HG02623 (cell line): ENCODE results near the gene EIF4H.
"Not testable (repeated sequence)": the region's sequence is repeated elsewhere in the genome, so short reads cannot be mapped to it uniquely, and the experiment has no call there.

Experiments used
- ATAC-seq: cut with Tn5 transposase; IDR thresholded peaks from one replicate; pipeline ENCODE4 v1.9.1; 2021; ENCODE audit warnings: moderate library complexity; ENCODE audit not compliant: unreplicated experiment

The EIF4H gene

DNA sequence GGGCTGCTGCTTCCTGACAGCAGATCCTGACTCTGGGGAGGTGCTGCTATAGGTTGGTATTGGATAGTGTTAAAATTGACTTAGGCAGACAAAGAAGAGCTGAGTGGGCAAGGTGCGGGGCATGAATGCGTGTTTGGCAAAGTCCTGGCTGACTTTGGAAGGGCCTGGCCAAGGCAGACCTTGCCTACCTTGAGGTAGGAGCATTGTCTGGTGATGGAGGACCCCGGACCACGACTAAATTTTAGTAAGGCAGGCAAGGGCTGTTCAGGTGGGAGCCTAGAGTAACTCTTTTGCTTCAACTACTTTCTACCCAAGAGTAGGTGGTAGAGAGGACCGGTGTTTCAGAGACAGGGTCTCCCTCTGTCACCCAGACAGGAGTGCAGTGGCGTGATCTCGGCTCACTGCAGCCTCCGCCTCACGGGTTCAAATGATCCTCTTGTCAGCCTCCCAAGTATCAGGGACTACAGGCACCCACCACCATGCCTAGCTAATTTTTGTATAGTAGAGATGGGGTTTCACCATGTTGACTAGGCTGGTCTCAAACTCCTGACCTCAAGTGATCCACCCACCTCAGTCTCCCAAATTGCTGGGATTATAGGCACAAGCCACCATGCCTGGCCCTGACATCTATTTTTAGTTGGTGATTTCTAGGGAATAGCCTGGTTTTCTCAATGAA is 23.4 kb downstream of the EIF4H start:
- no peak for ATAC-seq

DNA sequence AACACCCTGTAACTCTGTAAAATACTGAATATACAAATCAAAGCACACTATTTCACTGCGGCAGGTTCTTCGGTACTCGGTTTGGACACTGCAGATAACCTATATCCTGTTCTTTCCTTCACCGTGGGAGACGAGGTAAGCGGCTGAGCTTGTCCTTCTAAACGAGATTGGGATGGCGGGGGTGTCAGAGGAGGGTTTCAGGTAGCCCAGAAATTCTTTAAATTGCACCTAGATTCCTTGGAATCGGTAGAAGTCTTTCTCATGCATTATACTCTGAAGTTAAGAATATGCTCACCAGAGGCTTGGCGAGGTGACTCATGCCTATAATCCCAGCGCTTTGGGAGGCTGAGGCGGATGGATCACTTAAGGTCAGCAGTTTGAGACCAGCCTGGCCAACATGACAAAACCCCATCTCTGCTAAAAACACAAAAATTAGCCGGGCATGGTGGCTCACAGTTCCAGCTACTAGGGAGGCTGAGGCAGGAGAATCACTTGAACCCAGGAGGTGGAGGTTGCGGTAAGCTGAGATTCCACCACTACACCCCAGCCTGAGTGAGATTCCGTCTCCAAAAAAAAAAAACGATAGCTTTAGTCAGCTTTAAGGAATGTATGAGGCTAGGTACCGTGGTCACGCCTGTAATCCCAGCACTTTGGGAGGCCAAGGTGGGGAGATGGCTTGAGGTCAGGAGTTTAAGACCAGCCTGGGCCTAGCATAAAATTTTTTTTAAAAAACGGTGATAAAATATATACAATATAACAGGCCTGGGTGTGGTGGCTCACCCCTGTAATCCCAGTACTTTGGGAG is 25.6 kb downstream of the EIF4H start:
- ATAC-seq = no peak

DNA sequence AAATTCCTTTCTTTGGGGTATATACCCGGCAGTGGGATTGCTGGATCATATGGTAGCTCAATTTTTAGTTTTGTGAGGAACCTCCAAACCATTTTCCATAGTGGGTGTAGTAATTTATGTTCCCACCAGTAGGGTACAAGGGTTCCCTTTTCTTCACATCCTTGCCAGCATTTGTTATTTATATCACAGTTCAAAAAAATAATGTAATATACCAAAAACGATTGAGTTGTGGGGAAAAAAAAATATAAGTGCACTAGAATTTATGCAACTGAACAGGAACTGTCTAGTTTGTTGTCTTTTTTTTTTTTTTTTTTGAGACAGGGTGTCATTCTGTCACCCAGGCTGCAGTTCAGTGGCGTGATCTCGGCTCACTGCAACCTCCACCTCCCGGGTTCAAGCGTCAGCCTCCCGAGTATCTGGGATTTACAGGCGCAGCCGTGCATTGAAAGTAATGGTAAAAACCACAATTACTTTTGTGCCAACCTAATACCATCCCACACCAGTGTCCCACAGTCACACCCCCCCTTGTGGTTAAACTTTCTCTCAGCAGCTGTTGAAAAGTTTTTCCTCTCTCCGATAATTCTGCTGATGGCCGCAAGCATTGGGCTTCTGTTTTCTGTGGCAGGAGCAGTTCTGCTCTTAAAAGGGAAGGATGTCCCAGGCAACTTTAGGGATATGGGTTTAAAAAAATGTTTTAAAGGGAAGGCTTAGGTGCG is 28.8 kb downstream of the EIF4H start:
- ATAC-seq = no peak

DNA sequence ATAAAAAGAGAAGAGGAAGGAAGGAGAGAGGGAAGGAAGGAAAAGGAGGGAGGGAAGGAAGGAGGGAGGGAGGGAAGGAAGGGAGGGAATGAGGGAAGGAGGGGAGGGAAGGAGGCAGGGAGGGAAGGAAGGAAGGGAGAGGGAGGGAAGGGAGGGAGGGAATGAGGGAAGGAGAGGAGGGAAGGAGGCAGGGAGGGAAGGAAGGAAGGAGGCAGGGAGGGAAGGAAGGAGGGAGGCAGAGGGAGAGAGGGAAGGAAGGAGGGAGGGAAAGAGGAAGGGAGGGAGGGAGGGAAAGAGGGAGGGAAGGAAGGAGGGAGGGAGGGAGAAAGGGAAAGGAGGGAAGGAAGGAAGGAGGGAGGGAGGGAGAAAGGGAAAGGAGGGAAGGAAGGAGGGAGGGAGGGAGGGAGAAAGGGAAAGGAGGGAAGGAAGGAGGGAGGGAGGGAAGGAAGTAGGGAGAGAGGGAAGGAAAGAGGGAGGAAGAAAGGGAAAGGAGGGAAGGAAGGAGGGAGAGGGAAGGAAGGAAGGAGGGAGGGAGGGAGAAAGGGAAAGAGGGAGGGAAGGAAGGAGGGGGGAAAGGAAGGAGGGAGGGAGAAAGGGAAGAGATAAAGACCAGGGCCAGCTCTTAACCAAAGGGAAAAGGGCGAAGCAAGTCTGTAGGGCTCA is 29.9 kb downstream of the EIF4H start:
- ATAC-seq = no peak

DNA sequence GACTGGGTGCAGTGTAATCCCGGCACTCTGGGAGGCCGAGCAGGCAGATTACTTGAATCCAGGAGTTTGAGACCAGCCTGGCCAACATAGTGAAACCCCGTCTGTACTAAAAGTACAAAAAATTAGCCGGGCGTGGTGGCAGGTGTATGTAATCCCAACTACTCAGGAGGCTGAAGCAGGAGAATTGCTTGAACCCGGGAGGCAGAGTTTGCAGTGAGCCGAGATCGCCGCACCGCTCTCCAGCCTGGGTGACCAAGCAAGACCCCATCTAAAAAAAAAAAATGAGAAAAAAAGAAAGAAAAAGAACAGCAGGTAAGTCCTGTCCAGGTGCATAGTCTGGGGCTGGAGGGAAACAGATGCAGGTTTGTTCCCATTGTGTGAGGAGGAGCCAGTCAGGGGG is 31.9 kb downstream of the EIF4H start:
- ATAC-seq = not testable (repeated sequence)

DNA sequence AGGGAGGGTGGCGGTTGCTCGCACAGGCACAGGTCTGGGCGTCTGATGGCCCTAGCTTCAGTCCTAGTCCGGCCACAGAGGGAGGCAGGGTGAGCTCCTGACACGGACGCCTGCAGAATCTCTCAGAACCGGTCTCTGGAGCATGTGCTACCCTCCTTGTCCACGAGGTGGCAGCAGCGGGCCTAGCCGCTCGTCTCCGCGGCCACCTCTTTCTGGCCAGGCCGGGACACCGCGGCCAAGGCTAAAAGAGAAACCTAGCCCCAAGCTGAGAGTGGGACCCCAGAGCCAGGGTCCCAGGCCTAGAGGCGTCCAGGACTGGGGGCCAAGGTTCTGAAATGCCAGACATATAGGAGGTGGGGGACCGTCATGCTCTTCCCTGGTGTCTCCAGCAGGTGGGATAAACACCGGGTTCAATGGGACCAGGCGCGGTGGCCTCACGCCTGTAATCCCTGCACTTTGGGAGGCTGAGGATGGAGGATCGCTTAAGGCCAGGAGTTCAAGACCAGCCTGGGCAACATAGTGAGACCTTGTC is 32.5 kb downstream of the EIF4H start:
- ATAC-seq = no peak

DNA sequence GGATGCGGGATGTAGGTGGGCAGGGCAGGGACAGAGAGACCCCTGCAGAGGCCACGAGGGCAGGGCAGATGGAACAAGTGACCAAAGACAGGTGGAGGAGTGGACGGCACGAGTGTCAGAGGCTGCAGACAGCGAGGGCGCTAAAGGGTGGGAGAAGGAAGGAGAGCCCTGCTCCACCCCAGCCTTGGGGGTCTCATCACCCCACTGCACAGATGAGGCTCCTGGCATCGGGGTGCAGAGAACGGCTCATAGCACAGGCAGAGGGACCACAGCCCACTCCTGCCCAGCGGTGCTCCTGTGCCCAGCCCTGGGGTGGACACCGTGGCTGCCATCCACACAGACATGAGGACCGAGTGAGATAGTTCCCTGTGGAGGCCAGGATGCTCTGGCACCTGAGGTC is 33.4 kb downstream of the EIF4H start:
- no peak for ATAC-seq

DNA sequence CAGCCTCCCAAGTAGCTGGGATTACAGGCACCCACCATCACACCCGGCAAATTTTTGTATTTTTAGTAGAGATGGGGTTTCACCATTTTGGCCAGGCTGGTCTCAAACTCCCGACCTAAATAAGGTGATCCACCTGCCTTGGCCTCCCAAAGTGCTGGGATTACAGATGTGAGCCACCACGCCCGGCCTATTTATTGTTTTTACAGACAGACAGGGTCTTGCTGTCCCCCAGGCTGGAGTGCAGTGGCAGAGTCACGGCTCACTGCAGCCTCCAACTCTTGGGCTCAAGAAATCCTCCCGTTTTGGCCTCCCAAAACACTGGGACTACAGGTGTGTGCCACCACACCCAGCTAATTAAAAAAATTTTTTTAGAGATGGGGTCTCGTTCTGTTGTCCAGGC is 34.1 kb downstream of the EIF4H start:
- ATAC-seq = not testable (repeated sequence)

DNA sequence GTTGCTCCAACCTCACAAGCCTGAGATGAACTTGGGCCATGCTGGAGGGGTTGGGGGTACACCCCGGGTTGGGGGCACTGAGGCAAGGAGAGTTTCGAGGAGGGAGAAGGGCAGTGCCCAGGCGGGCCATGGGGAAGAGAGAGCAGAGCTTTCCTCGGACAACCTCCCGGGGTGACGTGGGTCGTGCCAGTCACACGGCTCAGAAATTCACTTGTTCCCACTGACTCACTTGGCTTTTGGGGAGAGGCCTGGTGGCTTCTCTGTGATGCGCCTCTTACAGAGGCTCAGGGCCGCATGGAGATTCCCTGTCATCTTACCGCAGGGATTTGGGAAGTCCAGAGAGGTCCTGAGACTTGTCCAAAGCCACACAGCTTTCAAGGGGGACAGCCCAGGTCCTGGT is 38.5 kb downstream of the EIF4H start:
- ATAC-seq = no peak

DNA sequence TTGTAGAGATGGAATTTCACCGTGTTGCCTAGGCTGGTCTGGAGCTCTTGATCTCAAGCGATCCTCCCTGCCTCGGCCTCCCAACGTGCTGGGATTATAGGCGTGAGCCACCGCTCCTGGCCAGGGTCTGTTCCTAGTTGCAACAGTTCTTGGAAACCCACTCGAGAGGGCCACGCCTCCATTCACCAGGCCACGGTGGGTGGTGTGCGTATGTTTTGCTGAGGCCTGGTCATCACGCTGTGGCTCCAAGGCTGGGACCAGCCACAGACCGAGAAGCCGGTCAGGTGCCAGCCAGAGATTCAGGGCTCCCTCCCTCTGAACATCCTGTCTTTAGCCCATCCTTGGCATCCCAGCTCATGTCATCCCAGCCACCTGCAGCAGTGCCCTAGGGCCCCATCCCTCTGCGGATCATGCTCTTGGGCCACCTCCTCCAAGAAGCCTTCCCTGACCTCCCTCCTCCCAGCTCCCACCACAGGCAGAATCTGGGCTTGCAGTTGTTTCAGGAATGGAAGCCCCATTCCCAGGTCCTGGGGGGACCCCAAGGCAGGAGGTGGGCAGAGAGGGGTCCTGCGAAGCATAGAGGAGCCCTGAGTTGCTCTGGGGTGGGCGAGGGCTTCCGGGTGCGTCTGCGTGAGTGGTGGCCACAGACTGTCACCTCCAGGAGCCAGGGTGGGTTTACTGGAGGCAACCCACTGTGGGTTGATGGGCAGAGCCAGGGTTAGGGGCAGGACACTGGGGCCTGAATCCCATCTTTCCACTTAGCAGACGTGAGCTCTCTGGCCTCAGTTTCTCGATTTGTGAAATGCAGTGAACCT is 40.9 kb downstream of the EIF4H start:
- no peak for ATAC-seq

DNA sequence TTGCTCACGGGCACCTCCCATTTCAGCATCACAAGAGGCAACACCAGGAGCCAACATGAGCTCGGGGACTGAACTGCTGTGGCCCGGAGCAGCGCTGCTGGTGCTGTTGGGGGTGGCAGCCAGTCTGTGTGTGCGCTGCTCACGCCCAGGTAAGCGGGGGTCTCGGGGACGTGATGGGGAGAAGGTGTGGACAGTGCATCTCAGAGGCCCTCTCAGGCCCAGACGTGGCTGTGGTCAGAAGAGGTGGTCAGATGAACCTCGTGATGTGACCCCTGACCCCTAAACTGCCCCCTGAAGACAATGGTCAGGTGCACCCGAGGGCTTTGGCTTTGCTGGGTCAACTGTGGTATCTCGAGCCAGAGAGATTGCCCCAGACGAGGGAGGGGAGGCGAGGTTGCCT is 41.8 kb downstream of the EIF4H start:
- no peak for ATAC-seq

DNA sequence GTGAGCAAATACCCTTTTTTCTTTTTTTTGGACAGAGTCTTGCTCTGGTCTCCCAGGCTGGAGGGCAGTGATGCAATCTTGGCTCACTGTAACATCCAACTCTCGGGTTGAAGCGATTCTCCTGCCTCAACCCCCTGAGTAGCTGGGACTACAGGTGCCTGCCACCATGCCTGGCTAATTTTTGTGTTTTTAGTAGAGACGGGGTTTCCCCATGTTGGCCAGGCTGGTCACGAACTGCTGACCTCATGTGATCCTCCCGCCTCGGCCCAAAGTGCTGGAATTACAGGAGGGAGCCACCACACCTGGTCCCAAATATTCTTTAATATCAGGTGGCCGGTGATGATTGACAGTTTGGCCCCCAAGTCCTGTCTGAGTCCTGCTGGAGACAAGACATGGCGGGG is 42.2 kb downstream of the EIF4H start:
- no peak for ATAC-seq

DNA sequence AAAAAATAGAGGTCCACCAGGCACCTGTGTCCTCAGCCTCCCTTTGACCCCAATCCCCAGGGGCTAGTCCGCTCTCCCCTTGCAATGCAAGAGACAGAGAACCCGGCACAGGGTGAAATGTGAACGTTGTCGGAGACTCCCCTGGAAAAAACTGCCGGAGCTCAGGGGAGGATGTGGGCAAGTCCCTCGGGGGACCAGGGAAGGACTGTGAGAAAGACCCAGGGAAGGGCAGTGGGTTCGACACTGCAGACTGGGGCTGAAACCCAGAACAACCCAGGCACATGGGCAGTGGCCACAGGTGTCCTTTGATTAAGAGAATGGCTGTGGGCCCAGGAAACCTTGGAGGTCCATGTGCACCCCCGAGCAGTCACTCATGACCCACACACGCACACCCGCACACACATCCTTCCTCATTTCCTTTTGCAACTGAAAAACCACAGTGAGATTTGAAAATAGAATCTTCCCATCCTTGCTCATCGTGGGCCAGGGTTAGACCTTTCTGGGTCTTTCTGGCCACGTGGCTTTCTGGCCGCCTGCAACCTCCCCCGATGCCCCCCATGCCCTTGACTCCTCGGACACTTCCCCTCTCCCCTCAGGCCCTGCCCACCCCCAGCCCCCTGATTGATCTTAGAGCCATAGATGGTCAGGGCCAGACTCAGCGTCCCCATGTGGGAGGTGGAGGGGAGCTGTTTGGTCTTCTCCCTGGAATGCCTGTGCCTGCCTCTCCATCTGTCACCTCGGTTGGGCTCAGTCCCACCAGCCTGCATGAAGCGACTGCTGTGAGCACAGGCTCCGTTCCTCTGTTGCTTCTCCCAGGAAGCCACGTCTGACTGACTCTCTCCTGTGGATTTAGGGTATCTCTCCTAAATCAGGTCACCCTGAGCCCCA is 43.5 kb downstream of the EIF4H start:
- ATAC-seq = peak; percentile 38

DNA sequence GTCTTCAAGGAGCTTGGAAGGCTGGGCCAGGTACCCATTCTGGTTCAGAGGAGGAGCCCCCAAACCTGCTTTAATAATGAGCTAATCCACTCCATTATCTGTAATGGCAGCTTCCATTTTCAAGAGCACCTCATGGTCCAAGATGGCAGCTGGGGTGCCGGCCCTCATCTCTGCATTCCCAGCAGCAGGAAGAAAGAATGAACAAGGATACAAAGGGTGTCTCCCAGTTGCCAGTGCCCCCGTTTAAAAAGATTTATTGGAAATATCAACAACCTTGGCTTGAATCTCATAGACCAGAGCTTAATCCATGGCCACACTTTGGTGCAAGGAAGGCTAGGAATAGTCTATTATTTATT is 44.2 kb downstream of the EIF4H start:
- ATAC-seq = no peak

DNA sequence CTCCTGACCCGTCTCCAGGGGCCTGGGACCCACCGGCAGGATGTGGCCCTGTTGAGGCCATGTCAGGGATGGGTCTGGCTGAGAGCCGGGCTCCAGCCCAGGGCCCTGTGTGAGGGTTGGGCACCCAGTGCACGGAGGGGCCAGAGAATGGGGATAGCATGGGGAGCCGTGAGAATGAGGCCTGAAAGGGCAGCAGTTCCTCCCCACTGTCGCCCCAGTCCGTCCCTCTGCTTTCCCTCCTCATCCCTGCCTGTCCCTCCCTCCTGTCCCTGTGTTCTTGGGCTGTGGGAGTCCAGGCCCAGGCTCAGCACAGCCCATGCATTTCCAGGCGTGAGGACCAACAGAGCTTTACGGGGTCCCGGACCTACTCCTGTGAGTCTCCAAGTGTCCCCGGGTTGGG is 45.3 kb downstream of the EIF4H start:
- ATAC-seq = no peak

DNA sequence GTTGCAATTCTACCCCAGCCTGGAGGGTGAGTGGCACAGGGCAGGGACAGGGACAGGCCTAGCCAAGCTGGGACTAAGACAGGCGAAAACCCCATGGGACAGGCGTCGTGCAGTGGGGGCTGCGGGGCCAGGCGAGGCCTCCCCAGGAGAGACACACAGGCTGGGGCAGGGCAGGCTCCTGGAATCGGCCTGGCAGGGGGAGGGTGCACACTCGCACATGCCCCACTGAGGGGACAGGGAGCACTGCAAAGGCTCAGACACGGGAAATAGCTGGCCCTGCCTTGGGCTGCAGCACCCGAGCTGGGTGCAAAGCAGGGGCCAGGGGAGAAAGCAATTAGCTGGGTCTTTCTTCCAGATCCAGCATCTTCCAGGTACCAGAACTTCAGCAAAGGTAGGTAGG is 46.1 kb downstream of the EIF4H start:
- no peak for ATAC-seq

DNA sequence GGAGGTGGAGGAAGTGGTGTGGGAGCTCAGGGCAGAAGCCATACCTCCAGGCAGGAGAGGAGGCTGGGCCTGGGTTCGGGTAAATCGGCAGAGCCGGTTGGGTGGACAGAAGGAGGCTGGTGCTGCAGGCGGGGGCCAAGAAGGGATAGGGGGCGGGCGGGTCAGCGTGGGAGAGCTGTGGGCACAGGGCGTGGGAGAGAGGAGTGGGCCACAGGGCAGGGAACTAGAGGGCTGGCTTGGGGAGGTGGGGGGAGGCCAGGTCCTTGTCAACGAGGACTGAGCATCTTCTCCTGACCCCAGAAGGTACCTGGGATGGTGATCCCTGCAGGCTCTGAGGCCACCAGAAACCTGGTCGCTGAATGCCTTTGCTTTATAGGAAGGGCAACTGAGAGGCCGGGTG is 47.6 kb downstream of the EIF4H start:
- ATAC-seq = no peak

DNA sequence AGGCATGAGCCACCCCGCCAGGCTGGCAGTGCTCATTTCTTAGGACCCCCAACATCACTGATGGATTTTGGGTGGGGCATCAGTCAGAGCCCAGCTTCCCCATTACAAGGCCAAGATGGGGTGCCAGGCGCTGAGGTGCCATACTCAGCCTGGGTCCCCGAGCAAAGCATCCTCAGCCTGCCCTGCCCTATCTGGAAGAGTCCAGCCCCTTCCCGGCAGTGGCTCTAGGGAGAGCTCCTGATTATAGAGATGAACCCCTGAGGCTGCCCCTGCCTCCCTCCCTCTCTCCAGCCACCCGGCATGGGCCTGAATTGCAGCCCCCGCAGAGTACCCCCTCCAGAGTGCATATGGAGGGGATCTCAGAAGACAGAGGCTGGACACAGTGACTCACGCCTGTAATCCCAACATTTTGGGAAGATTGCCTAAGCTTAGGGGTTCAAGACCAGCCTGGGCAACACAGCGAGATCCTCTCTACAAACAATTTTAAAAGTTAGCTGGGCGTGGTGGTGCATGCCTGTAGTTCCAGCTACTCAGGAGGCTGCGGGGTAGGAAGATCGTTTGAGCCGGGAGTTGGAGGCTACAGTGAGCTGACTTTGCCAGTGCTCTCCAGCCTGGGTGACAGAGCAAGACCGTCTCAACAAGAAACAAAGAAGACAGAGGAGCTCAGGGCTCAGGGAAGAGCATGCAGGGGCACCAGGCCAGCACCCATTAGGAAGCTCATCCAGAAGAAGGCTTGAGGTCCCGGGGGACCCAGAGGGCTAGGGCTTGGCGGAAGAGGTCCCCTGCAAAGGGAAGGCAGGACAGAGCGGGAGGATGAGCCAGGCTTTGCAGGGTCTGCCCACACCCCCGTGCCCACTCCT is 48.9 kb downstream of the EIF4H start:
- no peak for ATAC-seq
